Lung microvascular endothelial cell (primary cell): ENCODE measurements around the gene CD86. TPM values are rescaled to one million over a fixed set of nuclear protein-coding genes. Genes with fewer than 3 reads are reported as not detected.

Source experiments
- DNase-seq, 2 donors: peaks; one replicate each; pipeline versions ENCODE4 v3.0.0 to v3.0.0-alpha.2; 2010; ENCODE audit warnings: low read depth in 2 of 2
- total RNA-seq: library from RNA; depleted of rRNA; stranded (reverse); fragments of >200 nt; gene quantifications from 2 replicates; pipeline ENCODE4 v1.2.1, GENCODE V29; 2014

Gene CD86
- total RNA-seq, 1 donor from 2014 or later = not detected

DNA sequence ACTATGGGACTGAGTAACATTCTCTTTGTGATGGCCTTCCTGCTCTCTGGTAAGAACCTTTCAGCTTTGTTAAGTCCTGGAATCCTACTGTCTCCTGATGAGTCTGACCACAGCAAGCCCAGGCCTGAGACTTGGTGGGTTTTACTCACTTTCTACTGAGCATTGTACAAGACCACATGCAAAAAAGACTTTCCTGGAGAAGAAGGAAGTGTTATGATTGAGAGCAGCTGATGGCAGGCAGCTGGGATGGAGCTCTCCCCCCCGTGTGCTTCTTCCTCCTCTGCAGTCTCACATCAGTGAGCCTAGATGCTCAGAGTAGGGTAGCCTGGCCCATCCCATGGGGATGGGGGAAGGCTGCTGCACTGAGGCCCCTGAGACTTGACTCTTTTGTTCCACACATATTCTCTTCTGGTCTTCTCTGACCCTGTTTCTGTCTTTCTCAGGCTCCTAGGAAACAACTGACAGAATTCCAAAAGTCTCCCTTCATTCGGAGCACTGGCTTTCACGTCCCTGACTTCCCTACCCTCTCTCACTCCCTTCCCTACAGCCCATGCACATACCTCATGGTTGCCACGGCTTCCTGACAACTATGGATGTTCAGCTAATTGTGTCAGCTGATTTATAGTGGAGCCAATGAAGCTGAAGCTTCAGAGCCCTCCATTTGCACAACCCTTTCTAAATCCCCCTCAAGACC lies 36.6 kb downstream of the CD86 start:
- no peak for DNase-seq

DNA sequence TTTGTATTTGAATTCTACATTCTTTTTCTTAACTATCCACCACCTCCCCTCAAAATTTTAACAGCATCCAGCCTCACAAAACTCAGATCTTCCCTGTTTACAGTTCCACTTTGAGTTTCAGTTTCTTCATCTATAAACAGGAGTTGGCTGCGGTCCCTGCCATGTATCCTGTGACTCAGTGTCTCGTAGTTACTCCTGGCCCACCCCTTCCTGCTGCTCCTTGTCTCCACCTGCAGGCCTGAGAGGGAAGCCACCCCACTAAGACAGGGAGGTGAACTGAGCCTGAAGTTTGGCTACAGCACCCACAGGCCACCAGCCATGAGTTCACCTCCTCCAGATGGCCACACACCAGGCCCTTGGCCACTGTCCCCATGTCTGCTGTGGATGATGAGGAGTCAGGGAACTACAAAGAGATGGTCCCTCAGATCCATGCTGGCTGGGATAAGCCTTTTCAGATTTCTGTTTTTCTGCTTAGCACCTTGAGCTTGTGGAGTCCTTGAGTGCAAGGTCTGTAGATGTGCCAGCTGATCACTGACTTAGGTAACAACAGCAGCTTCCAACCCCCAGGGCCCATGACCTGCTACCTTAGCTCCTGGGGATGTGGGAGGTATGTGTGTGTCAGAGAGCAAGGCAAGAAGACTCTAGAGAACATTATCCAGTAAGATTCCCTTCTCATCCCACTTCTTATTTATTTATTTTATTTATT lies 37.5 kb downstream of the CD86 start:
- DNase-seq = peak; percentile 48 to 72

DNA sequence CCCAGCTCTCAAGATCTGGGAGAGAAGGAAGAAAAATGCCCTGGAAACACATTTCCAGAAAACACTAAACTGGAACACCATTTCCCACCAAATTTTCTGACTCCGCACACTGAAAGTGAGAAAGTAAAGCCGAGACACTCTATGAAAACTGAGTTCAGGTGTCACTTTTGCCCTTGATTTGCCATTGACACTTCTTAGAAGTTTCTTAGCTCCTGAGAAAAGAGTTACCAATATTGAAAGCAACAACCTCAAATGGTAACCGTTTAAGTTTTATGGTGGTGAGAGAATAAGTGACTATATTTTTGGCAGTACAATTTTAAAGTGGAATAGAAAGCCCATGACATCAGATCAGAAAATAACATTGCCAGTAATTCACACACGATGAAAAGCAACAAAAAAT lies 39.0 kb downstream of the CD86 start:
- no peak for DNase-seq

DNA sequence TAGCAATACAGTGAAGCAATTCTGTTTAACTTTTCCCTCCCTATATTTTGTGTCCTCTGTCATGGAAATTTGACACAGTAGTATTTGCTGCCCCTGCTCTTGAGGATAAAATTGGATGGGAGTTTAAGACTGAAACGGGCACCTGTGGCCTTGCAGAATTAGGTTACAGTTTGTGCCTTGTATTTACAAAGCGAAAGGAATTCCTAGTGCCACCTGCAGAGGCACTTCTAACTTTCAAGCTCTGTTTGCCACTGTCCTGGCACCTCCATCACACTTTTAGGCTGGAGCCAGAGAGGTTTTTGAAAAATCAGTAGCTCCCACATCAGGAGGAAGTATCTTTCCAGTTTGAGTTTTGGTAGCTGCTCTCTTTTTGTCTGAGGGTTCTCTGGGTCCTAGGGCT lies 39.5 kb downstream of the CD86 start:
- no peak for DNase-seq

DNA sequence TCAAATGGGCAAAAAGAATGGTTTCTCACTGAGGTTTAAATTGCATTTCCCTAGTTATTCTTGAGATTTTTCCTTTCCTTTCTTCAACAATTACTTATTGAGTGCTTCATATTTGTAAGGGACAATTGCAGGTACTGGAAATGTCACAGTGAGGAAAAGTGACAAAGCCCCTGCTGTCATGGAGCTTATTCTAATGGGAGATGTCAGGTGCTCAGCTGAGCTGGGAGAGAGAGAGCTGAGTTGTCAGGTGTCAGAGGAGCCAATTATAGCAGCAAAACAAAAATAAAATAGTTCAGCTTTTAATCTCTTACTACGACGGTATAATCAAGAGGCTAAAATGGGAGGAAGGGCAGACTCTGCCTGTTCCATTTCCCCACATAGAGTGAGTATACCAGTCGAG lies 42.0 kb downstream of the CD86 start:
- no peak for DNase-seq

DNA sequence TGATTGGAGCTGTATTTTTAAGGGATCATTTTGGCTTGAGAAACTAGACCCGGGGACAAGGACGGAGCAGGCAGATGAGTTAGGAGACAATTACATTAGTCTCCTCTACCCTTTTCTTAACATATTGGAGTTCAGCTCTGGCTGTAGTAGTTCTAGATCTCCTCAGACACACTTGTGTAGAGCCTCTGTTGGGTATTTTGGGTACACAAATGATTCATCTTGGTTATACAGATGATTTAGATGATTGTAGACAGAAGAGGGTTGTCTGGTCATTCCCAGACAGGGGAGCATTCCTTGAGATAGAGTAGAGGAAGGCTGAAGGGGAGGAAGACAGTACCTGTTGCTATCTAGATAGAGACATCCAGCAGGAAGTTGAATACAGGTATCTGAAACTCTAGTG lies 43.4 kb downstream of the CD86 start:
- DNase-seq = no peak

DNA sequence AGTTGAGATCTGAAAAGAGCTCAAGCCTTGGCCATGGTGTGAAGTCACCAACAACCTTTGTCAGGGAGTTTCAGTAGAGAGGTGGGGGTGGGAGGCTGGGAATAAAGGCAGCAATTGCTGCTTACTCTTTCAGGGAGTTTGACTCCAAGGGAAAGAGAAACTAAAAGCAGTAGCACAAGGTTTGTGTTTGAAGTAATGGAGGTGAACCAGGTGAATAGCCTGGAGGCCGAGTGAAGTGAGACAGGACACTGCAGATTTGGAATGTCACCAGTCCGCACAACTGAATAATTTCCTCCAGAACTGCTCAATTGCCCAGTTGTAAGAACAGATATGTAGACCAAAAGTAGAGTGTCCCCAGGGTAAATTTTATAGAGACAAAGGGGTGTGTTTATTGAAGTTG lies 44.1 kb downstream of the CD86 start:
- DNase-seq = no peak

DNA sequence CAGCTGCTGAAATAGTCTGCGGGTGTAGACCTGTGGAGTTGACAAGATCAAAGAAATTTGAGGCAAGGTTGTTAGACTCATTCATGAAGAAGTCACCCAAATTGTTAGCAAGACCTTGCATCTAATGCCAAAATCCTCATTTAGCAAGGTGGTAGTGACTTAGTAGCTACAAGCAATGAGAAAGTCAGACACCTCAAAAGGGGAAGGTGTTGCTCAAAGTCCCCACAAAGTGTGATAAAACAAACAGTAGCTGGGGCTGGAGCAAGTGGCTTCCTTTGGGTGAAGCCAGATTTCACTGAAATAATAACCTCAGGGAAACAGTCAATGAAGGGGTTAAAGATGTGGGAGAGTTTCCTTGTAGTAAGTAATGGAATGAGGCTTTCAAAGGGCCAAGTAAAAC lies 44.9 kb downstream of the CD86 start:
- DNase-seq = no peak

DNA sequence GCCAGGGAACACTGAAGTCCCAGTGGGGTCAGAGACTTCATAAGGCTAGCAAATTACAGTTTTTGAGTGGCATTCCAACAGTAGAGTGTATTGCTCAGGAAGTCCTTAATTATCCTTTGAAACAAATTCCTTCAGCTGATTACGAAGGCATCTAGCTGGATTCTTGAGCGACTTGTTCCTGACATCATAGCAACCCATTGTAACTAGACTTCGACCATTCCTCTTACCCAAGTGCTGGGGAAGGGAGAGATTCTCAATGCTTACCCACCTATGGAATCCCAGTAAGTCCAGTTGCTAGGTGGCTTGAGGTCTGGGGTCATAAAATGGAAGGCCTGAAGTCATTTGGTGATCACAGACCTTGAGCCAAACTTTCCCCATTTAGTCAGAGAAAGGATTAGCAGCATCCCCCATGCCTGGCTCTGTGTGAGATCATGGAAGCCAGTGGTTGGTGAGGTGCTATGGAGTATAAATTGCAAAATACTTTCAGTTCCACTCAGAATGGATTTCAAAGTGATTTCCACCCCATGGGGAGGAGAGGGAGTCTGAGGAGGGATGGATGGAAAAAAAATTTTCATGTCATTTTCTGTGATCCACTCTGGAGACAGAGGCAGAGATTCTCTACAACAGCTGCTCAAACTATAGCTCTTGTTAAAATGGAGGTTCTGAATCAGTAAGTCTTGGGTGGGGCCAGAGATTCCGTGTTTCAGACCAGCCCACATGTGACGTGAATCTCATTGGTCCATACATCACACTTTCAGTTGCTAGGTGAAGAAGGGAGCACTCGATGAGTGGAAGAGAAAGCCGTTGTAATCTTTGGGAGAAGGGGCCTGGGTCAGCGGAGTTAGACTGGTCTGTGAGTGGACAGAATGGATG lies 45.7 kb downstream of the CD86 start:
- no peak for DNase-seq

DNA sequence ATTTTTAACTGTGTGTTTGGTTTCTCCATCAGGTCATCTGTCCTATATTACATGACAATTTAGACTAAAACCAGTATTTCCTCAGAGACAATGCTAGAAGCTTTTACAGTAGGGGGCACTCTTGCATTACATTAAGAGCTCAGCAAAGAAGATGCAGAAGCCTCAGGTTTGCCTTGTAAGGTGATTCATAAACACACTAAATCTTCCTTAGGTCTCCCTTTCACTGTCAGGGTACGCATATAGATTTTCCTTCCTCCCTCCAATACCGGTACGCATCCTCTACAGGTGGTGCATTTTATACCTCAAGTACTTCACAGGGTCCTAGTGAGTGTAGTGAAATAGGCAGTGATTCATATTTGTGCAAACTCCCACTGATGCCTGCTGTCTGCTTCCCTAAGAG lies 46.5 kb downstream of the CD86 start:
- peak; percentile 58 to 67 for DNase-seq

DNA sequence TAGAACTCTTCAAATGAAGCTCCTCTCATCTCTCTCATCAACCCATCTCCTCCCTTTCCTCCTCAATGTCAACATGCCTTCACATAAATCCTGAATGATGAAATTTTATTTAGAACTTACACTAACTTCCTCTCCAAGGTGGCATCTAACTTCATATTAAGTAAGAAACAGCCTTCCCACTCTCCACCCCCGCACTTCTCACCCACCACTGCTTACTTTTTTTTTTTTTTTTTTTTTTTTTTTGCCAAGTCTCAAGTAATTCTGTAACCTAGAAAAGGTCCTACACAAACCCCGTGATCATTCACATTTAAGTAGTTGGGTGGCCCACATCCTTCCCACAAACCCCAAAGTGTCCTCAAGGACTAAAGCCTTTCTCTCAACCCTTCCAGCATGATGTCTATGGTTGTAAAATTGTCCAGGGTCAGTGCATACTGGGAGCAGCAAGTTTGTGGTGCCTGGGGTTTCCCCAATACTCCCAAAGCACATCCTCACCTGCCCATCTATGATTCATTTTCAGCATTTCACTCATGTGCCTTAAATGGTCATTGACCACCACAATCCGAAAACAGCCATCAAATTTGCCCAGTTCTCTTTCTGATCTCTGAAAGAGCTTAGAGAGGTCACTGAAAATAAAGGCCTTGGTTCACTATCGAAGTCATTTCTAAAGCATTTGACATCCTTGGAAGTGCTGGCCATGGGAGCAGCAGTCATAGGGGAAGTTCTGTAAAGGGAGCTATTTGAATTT lies 47.2 kb downstream of the CD86 start:
- no peak for DNase-seq

DNA sequence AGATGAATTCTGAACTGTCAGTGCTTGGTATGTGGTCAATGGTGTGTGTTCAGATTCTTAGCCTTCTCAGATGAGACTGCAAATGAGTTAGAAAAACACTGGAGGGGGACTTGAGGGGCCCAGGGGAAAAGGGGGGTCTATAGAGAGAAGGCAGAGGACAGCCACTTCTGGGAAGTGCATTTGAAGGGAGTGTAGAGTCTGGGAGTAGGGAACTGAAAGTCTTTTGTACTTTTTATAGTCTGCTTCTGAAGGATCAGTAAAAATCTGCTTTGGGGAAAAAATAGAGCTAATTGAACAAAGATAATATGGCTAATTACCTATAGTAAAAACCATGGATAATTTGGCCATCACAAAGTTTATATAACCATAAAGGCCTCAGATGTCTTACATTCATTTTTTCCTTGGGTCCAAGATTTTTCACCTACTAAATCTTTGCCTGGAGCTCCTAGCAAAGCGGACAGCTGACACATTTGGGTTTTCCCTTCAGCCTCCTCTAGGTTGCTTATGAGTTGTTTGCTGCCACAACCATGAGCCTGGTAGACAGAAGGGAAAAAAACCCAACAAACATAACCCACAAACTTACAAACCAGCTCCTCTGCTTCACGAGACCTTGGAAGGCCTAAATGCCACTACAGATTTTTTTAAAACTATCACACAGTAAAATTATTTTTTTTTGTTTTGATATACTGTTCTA lies 48.8 kb downstream of the CD86 start:
- no peak for DNase-seq

DNA sequence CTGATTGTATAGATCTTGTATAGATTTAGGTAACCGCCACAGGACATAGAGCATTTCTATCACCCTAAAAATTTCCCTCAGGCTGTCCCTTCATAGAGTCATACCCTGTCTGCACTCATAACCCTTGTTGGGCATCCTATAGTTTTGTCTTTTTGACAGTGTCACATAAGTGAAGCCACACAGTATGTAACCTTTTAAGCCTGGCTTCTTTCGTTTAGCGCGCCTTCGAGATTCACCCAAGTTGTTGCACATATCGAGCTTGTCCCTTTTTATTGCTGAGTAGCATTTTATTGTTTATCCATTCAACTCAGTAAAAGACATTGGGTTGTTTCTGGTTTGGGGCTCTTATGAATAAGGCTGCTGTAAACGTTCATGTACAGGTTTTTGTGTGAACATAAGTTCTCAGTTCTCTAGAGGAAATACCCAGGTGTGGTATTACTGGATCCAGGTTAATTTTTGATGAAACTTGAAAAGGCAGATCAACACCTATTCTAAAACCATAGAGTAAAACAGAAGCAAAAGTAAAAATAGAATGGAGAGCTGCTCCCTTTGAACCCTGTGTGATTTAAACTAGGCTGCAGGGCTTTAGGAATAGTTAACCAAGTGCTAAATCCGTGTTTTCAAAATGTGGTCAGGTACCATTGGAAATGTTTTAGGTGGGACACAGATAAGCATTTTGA lies 49.5 kb downstream of the CD86 start:
- DNase-seq = no peak

DNA sequence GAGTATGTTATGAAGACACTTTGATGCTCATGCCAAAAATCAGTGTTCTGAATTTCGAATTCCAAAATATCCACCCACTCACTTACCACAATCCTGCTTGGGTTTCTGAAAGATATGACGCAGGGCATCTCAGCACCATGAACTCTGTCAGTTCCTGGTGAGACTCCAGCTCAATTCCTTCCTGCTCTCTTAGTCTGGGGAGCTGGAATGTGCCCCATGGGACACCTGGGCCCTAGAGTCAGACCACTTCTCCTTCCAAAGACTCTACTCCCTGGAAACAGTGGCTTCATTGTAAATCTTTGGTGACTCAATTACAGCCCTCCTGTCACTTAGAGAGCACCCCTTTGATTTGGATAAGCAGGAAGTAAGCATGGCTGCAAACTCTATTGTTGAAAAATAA lies 50.5 kb downstream of the CD86 start:
- DNase-seq = no peak

DNA sequence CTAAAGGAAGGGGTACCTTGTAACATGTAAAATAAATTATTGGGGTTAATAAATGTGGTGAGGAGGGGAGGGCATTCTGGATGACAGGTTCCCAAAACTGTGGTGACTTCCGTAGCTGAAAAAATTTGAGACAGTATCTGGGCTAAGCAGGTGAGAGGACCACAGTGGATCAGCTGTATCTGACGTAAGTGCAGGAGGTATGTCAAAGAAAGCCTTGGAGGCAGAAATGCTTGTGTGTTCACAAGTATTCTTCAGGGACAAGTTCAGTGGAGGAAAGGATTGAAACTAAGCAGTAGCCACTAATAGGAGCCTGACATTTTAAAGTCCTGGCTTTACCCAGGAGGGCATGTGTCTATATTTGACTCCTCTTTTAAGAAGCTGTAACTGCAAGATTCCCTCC lies 52.0 kb downstream of the CD86 start:
- DNase-seq = no peak

DNA sequence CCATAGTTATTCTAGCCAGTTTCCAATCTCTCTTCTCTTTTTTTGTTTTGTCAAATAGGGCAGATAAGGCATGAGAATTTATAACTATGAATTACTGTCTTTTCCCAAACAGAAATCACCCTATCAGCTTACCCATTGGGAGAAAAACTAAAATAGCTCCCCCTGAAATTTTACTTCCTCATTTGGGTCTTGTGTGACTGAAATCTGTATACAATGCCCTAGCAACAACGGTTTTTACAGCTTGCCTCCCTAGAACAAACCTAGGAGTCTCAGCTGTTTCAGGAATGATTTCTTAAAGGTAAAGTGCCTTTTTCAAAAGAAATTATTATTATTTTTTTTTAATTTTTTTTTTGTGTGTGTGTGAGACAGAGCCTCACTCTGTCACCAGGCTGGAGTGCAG lies 56.8 kb downstream of the CD86 start:
- no peak for DNase-seq

DNA sequence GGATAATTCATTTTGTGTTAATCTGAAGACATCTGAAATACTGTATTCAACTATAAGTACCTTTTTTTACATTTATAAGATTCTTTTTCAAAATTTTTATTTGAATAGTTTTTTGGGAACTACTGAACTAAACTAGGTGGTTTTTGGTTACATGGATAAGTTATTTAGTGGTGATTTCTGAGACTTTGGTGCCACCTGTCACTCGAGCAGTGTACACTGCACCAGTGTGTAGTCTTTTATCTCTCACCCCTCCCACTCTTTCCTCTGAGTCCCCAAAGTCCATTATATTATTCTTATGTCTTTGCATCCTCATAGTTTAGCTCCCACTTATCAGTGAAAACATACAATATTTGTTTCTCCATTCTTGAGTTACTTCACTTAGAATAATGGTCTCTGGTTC lies 57.6 kb downstream of the CD86 start:
- DNase-seq = no peak

DNA sequence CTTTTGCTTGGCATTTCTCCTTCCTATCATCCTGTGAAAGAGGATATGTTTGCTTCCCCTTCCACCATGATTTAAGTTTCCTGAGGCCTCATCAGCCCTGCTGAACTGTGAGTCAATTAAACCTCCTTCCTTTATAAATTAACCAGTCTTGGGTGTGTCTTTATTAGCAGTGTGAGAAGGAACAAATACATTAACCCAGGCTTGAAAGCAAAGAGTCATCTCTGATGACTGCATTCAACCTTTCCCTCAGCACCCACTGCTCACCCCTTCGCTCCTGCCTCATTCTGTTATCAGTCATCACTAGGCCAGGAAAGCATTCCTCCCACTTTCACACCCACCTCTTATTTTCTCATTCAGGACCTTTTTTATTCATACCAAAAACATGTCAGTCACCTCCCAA lies 68.7 kb downstream of the CD86 start:
- DNase-seq = no peak

DNA sequence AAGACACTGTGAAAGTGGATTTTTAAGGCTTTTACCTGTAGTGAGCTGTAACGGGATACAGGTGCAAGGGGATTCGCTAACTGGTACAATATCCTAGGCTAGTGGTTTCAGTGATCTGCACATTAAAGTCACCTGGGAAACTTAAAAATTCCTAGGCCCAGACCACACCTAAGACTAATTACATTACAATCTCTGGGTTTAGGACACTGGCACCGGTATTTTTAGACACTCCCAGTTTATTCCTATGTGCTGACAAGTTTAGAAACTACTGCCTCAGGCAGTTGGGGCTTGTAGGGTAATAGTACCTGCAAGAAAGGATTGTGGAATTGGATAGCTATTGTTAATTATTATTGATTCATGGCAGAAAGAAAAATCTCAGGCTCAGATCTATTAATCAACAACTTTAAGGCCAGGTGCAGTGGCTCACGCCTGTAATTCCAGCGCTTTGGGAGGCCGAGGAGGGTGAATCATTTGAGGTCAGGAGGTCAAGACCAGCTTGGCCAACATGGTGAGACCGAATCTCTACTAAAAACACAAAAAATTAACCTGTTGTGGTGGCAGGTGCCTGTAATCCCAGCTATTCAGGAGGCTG lies 77.9 kb downstream of the CD86 start:
- DNase-seq = no peak

DNA sequence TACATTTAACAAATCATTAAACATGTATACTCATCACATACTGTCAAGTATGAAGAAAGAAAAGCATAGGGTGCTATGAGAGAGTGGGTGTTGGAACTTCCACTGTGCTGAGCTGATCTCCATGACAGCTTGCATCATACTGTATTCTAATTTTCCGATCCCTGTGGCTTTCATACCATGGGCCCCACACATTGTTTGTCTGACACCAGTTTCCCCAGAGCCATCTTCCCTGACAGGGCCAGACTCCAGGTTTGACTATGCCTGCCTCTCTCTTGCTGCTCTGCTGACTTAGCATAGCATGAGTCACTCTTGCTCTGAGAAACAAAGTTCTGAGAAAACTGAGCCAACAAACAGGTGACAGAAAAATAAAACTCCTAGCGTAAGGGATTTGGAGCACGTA lies 91.3 kb downstream of the CD86 start:
- no peak for DNase-seq
